NB4 (cell line): Measurements from ENCODE around the gene JADE3.

Experiments
- CTCF ChIP-seq: IDR thresholded peaks from one replicate; pipeline ENCODE4 v1.5.1; 2012; ENCODE audit warnings: low read depth, low read length
- MAX ChIP-seq: IDR thresholded peaks from 2 replicates; pipeline ENCODE4 v1.6.1; 2011; ENCODE audit warnings: low read depth, low read length
- MYC ChIP-seq: IDR thresholded peaks from 2 replicates; pipeline ENCODE4 v1.6.1; 2011; ENCODE audit warnings: low read depth, low read length
- POLR2A ChIP-seq: IDR thresholded peaks from 2 replicates; pipeline ENCODE4 v1.6.1; 2011; ENCODE audit warnings: mild to moderate bottlenecking; ENCODE audit not compliant: insufficient read length; ENCODE audit errors: extremely low read depth

GRCh38 chrX:47063179-47063578 lies 151.0 kb downstream of the JADE3 start:
- TF ChIP-seq POLR2A (no peak), CTCF (no peak), MYC (no peak), MAX (no peak)
